OCI-LY1 (cell line): ENCODE measurements around the gene KCTD2.
"Not testable (repeated sequence)": the region's sequence is repeated elsewhere in the genome, so short reads cannot be mapped to it uniquely, and the experiment has no call there.

Experiments used
- H2AFZ ChIP-seq: fragments of 200-600 bp; sonication (generic), shearing (Covaris generic); 2 replicates; pipeline ENCODE4 v1.6.0; 2014; ENCODE audit warnings: antibody characterized with exemption, mild to moderate bottlenecking, low read length
- H3F3A ChIP-seq: fragments of 200-600 bp; sonication (generic), shearing (Covaris generic); 2 replicates; pipeline ENCODE4 v1.6.0; 2014; ENCODE audit warnings: mild to moderate bottlenecking, antibody characterized with exemption, low read length, moderate library complexity; ENCODE audit not compliant: insufficient read depth
- H3K27ac ChIP-seq: fragments of 200-600 bp; sonication (generic); 2 replicates; pipeline ENCODE4 v1.5.1; 2014; ENCODE audit warnings: low read length, mixed run types, mild to moderate bottlenecking, low read depth; ENCODE audit not compliant: poor library complexity, severe bottlenecking
- H3K27me3 ChIP-seq: fragments of 200-600 bp; sonication (generic); 2 replicates; pipeline ENCODE4 v1.6.0; 2014; ENCODE audit warnings: antibody characterized with exemption, mild to moderate bottlenecking, low read length, moderate library complexity; ENCODE audit not compliant: insufficient read depth
- H3K36me3 ChIP-seq: fragments of 200-600 bp; sonication (generic); 2 replicates; pipeline ENCODE4 v1.6.1; 2014; ENCODE audit warnings: mild to moderate bottlenecking, antibody characterized with exemption, low read length, moderate library complexity, mixed read lengths; ENCODE audit not compliant: insufficient read depth
- H3K4me1 ChIP-seq: fragments of 200-600 bp; sonication (generic); 2 replicates; pipeline ENCODE4 v1.5.1; 2014; ENCODE audit warnings: mild to moderate bottlenecking, low read length, moderate library complexity; ENCODE audit not compliant: insufficient read depth, severe bottlenecking
- H3K4me2 ChIP-seq: fragments of 200-600 bp; sonication (generic), shearing (Covaris generic); 2 replicates; pipeline ENCODE4 v1.6.1; 2014; ENCODE audit warnings: low read length
- H3K4me3 ChIP-seq: fragments of 200-600 bp; sonication (generic); 2 replicates; pipeline ENCODE4 v1.5.1; 2014; ENCODE audit warnings: low read length, low read depth, mild to moderate bottlenecking, mixed read lengths; ENCODE audit not compliant: poor library complexity, severe bottlenecking
- H3K79me2 ChIP-seq: fragments of 200-600 bp; shearing (Covaris generic); 2 replicates; pipeline ENCODE4 v1.6.1; 2016; ENCODE audit warnings: mixed run types, low read length, mixed read lengths; ENCODE audit not compliant: insufficient read depth
- H3K9ac ChIP-seq: fragments of 200-600 bp; sonication (generic), shearing (Covaris generic); 2 replicates; pipeline ENCODE4 v1.6.1; 2014; ENCODE audit warnings: mild to moderate bottlenecking, low read length, mixed read lengths
- H3K9me2 ChIP-seq: fragments of 200-600 bp; sonication (generic), shearing (Covaris generic); 2 replicates; pipeline ENCODE4 v1.6.1; 2014; ENCODE audit warnings: low read depth, mild to moderate bottlenecking, low read length, mixed read lengths
- H3K9me3 ChIP-seq: fragments of 200-600 bp; shearing (Covaris generic); 2 replicates; pipeline ENCODE4 v1.6.1; 2014; ENCODE audit warnings: low read length, mixed read lengths
- H4K20me1 ChIP-seq: fragments of 200-600 bp; sonication (generic), shearing (Covaris generic); 2 replicates; pipeline ENCODE4 v1.6.0; 2016; ENCODE audit warnings: mild to moderate bottlenecking, low read length; ENCODE audit not compliant: insufficient read depth
- CTCF ChIP-seq: fragments of 200-600 bp; sonication (generic), shearing (Covaris generic); IDR thresholded peaks from 2 replicates; pipeline ENCODE4 v1.5.1; 2017; ENCODE audit warnings: mild to moderate bottlenecking, antibody characterized with exemption, low read length, moderate library complexity, mixed read lengths
- EZH2 ChIP-seq: fragments of 200-600 bp; sonication (generic), shearing (Covaris generic); IDR thresholded peaks from 2 replicates; pipeline ENCODE4 v1.8.0; 2017; ENCODE audit warnings: borderline replicate concordance, mixed run types, mild to moderate bottlenecking, antibody characterized with exemption, low read length, moderate library complexity, mixed read lengths

The KCTD2 gene

GRCh38 chr17:75067856-75068255, 20.8 kb downstream of the KCTD2 start:
- TF ChIP-seq CTCF = no peak
- no peak for TF ChIP-seq EZH2
- no peak overlapping the region for H3K9ac ChIP-seq
- no peaks in the 10 kb centered on the region for H3K9me2 ChIP-seq
- no peak overlapping the region for H2AFZ ChIP-seq
- H3K27me3 ChIP-seq = no peaks in the 10 kb centered on the region
- no peaks in the 10 kb centered on the region for H3K9me3 ChIP-seq
- peaks cover 8% of the 10 kb centered on the region for H3K36me3 ChIP-seq
- no peaks in the 10 kb centered on the region for H3K4me1 ChIP-seq
- H3F3A ChIP-seq = no peaks in the 10 kb centered on the region
- H3K79me2 ChIP-seq = no peaks in the 10 kb centered on the region
- H3K4me2 ChIP-seq = no peak overlapping the region
- no peak overlapping the region for H3K4me3 ChIP-seq
- H4K20me1 ChIP-seq = no peaks in the 10 kb centered on the region
- no peak overlapping the region for H3K27ac ChIP-seq

GRCh38 chr17:75068750-75069149, 21.7 kb downstream of the KCTD2 start:
- no peaks in the 10 kb centered on the region for H3K9me3 ChIP-seq
- H3K4me3 ChIP-seq = no peak overlapping the region
- H3K9me2 ChIP-seq = no peaks in the 10 kb centered on the region
- H3K4me1 ChIP-seq = no peaks in the 10 kb centered on the region
- H3K27ac ChIP-seq = no peak overlapping the region
- H3K4me2 ChIP-seq = no peak overlapping the region
- H3K27me3 ChIP-seq = 0 out of 2 replicates have a peak, but pooled peaks cover 2% of the 10 kb centered on the region
- H3K79me2 ChIP-seq = no peaks in the 10 kb centered on the region
- H3F3A ChIP-seq = no peaks in the 10 kb centered on the region
- H3K36me3 ChIP-seq = peaks cover 6% of the 10 kb centered on the region
- no peak overlapping the region for H2AFZ ChIP-seq
- TF ChIP-seq CTCF (no peak), EZH2 (no peak)
- no peak overlapping the region for H3K9ac ChIP-seq
- H4K20me1 ChIP-seq = no peaks in the 10 kb centered on the region

GRCh38 chr17:75069783-75070182, 22.8 kb downstream of the KCTD2 start:
- no peaks in the 10 kb centered on the region for H3K9me2 ChIP-seq
- TF ChIP-seq CTCF (peak; percentile 45; the same call in 1 of the 2 replicates), EZH2 (no peak)
- no peaks in the 10 kb centered on the region for H3K4me1 ChIP-seq
- no peak overlapping the region for H3K9ac ChIP-seq
- H3K79me2 ChIP-seq = no peaks in the 10 kb centered on the region
- H3K27ac ChIP-seq = no peak overlapping the region
- H3K36me3 ChIP-seq = no peaks in the 10 kb centered on the region
- no peak overlapping the region for H2AFZ ChIP-seq
- H3F3A ChIP-seq = no peaks in the 10 kb centered on the region
- no peak overlapping the region for H3K4me2 ChIP-seq
- no peaks in the 10 kb centered on the region for H3K9me3 ChIP-seq
- 0 out of 2 replicates have a peak, but pooled peaks cover 5% of the 10 kb centered on the region for H3K27me3 ChIP-seq
- H4K20me1 ChIP-seq = no peaks in the 10 kb centered on the region
- H3K4me3 ChIP-seq = no peak overlapping the region

GRCh38 chr17:75071478-75072271, 24.6 kb downstream of the KCTD2 start:
- not testable (repeated sequence) for H3K4me2 ChIP-seq, H3K4me3 ChIP-seq, H3K27ac ChIP-seq, H4K20me1 ChIP-seq, H3K4me1 ChIP-seq, H2AFZ ChIP-seq, H3K27me3 ChIP-seq, H3K36me3 ChIP-seq, H3F3A ChIP-seq, H3K9ac ChIP-seq, H3K79me2 ChIP-seq, H3K9me3 ChIP-seq, H3K9me2 ChIP-seq

GRCh38 chr17:75072909-75073308, 25.9 kb downstream of the KCTD2 start:
- not testable (repeated sequence) for H3K9ac ChIP-seq, H2AFZ ChIP-seq, H3K9me3 ChIP-seq, H3K27me3 ChIP-seq, H3K4me3 ChIP-seq, H3K27ac ChIP-seq, H3K36me3 ChIP-seq, H3K79me2 ChIP-seq, H3K9me2 ChIP-seq, H3K4me2 ChIP-seq, H3F3A ChIP-seq, H4K20me1 ChIP-seq
- H3K4me1 ChIP-seq = peaks cover 10% of the 10 kb centered on the region
